GM12878 (cell line): ENCODE data around the gene GABRB3. TPM values are rescaled to one million over a fixed set of nuclear protein-coding genes. Genes with fewer than 3 reads are reported as not detected.

Experiments
- ATAC-seq: fragments of 200-7000 bp; cut with Tn5 transposase; 3 replicates; pipeline ENCODE4 v1.9.1; 2020; ENCODE audit warnings: mild to moderate bottlenecking, moderate library complexity
- BruUV-seq: library from RNA; stranded (reverse); fragments of 400-500 nt; replicated peaks from 2 replicates; lab custom pipeline; 2021; lab: Mats Ljungman, UMichigan
- CTCF ChIA-PET: fragments of 300-600 bp; sonication (Branson Sonifier 250); formaldehyde crosslinking; extraction: SDS; loops from one replicate; lab custom pipeline; 2021; ENCODE audit warnings: inconsistent platforms; lab: Yijun Ruan, JAX
- POLR2A ChIA-PET: fragments of 350-600 bp; formaldehyde crosslinking; extraction: SDS; loops from one replicate; lab custom pipeline; 2021; ENCODE audit warnings: inconsistent platforms; lab: Charles Lee
- RAD21 ChIA-PET: fragments of 300-600 bp; sonication (Branson Sonifier 250); formaldehyde crosslinking; loops from one replicate; lab custom pipeline; 2023; ENCODE audit warnings: antibody characterized with exemption; ENCODE audit not compliant: unreplicated experiment; lab: Charles Lee
- SMC1A ChIA-PET: fragments of 300-600 bp; sonication (Branson Sonifier 250); formaldehyde crosslinking; loops from one replicate; lab custom pipeline; 2023; ENCODE audit not compliant: unreplicated experiment, uncharacterized antibody; lab: Charles Lee
- DNase-seq: peaks from one replicate; pipeline ENCODE4 v3.0.0-alpha.2; 2011; ENCODE audit warnings: low read depth, low spot score
- FAIRE-seq: peaks from 3 replicates; lab custom pipeline; 2011; peaks lifted over from hg19 to GRCh38; lab: Jason Lieb, UNC
- H2AFZ ChIP-seq: 2 replicates; pipeline ENCODE4 v1.6.0; 2011; ENCODE audit warnings: low read depth, low read length, control low read depth; ENCODE audit not compliant: control insufficient read depth
- H3K27ac ChIP-seq: 2 replicates; pipeline ENCODE4 v1.5.1; 2011; ENCODE audit warnings: control low read depth; ENCODE audit not compliant: control insufficient read depth, insufficient read depth
- H3K27me3 ChIP-seq, 2 experiments: replicated peaks in 1 of 2; 2 replicates each; pipeline versions ENCODE4 v1.6.0 to v1.6.1; 2011; ENCODE audit warnings: low read length in 1 of 2; ENCODE audit not compliant: control insufficient read depth in 2 of 2, insufficient read depth in 2 of 2
- H3K36me3 ChIP-seq, 2 experiments: 2 replicates each; pipeline ENCODE4 v1.5.1; 2011; ENCODE audit warnings: low read length in 1 of 2; ENCODE audit not compliant: control insufficient read depth in 2 of 2, insufficient read depth in 2 of 2
- H3K4me1 ChIP-seq: 2 replicates; pipeline ENCODE4 v1.6.1; 2011; ENCODE audit warnings: mild to moderate bottlenecking, low read length, moderate library complexity, mixed read lengths; ENCODE audit not compliant: control insufficient read depth, insufficient read depth
- H3K4me2 ChIP-seq: 2 replicates; pipeline ENCODE4 v1.6.0; 2011; ENCODE audit warnings: control low read depth; ENCODE audit not compliant: control insufficient read depth, insufficient read depth
- H3K4me3 ChIP-seq: fragments of 200-600 bp; sonication (generic); 2 replicates; pipeline ENCODE4 v1.5.1; 2016
- H3K79me2 ChIP-seq: 2 replicates; pipeline ENCODE4 v1.6.0; 2011; ENCODE audit warnings: low read length; ENCODE audit not compliant: control insufficient read depth, insufficient read depth
- H3K9ac ChIP-seq: 2 replicates; pipeline ENCODE4 v1.8.0; 2011; ENCODE audit warnings: low read length, control low read depth, mixed read lengths; ENCODE audit not compliant: control insufficient read depth, insufficient read depth
- H3K9me3 ChIP-seq: replicated peaks from 3 replicates; pipeline ENCODE4 v1.5.1; 2011; ENCODE audit warnings: mild to moderate bottlenecking, low read length; ENCODE audit not compliant: control insufficient read depth, insufficient read depth
- H4K20me1 ChIP-seq: 2 replicates; pipeline ENCODE4 v1.6.0; 2011; ENCODE audit not compliant: control insufficient read depth, insufficient read depth
- RCOR1 ChIP-seq: conservative IDR thresholded peaks from 2 replicates; pipeline ENCODE4 v1.6.1; 2012; ENCODE audit warnings: low read depth, low read length, improper control_type of control experiment
- ZBTB40 ChIP-seq: fragments of 450-650 bp; IDR thresholded peaks from 2 replicates; pipeline ENCODE4 v1.6.1; 2016; ENCODE audit warnings: mild to moderate bottlenecking, moderate library complexity, borderline replicate concordance
- WGBS: methylation state at CpG from one replicate; pipeline ENCODE4 v1.1.6; 2016; ENCODE audit warnings: low lambda C conversion rate; ENCODE audit not compliant: insufficient replicate concordance, insufficient coverage; ENCODE audit errors: missing lambda C conversion rate; 5-methylcytosine and 5-hydroxymethylcytosine counted together
- in situ Hi-C: fragments of 300-500 bp; cut with MboI; formaldehyde crosslinking; loops from 9 replicates; pipeline ENCODE4 v1.14.3; 2018; ENCODE audit warnings: mixed read lengths
- intact Hi-C: fragments of 100-400 bp; cut with micrococcal nuclease; formaldehyde crosslinking; loops from one replicate; pipeline ENCODE4 v1.14.2; 2022; ENCODE audit not compliant: unreplicated experiment
- polyA plus RNA-seq, 11 experiments: library from polyadenylated mRNA; depleted of rRNA in 4 of 11; unstranded in 6 of 11; stranded (reverse) in 5 of 11; fragments of >200 nt; fragmentation: Nextera tagmentation in 4 of 11; fragmentation: Illumina TruSeq in 1 of 11; extraction: Ambion mirVana in 4 of 11; extraction: Trizol in 1 of 11; gene quantifications; 1 replicate in 1 of 11; 2 replicates in 10 of 11; pipeline versions ENCODE4 v1.2.1 to v1.2.3, GENCODE V29; 2011 to 2016; ENCODE audit warnings: inconsistent platforms in 2 of 11, missing spikeins in 2 of 11, low read depth in 1 of 11
- total RNA-seq, 4 experiments: library from RNA; depleted of rRNA in 3 of 4; stranded (reverse); fragments of >200 nt in 3 of 4; fragmentation: Illumina TruSeq in 1 of 4; extraction: Trizol in 1 of 4; gene quantifications; 2 replicates each; pipeline versions ENCODE4 v1.2.1 to v1.2.3, GENCODE V29; 2013 to 2021

GABRB3 gene
- total and polyA plus RNA-seq, 10 of the 15 experiments (the other 5 are each of a cell fraction or from before 2014, with no cell fraction given) = 0.05 to 0.08 (median 0.05) TPM; not detected in 7

- Histone ChIP-seq H3K4me3 (no peak overlapping the region), H3K9ac (no peak overlapping the region), H4K20me1 (no peaks in the 10 kb centered on the region), H3K27me3 (no peaks in the 10 kb centered on the region), H3K4me1 (no peaks in the 10 kb centered on the region), H3K79me2 (no peaks in the 10 kb centered on the region), H3K27ac (no peak overlapping the region), H3K9me3 (no peaks in the 10 kb centered on the region; the same call in 2 of the 3 replicates), H3K36me3 (no peaks in the 10 kb centered on the region), H3K4me2 (no peak overlapping the region), H2AFZ (no peak overlapping the region)
- ChIA-PET POLR2A (no interaction called here), RAD21 (no interaction called here), CTCF (no interaction called here), SMC1A (no interaction called here)
- BruUV-seq = no TSS peak
- ATAC-seq = no peak
- in situ Hi-C loops (loop anchor here (10.0 kb wide), 1 partner anchor 57 kb away; no protein-coding TSS in a partner anchor), intact Hi-C loops (no loop called here)
- TF ChIP-seq ZBTB40 (no peak), RCOR1 (no peak)
- 24% methylated on average over 14 of the region's 14 CpGs for WGBS
- FAIRE-seq = no peak
- no peak for DNase-seq
Observed at GRCh38 chr15:26667222-26667988, 105.5 kb downstream of the GABRB3 start.
